SJSA1 (cell line): Measurements from ENCODE around the gene COPS2. TPM values are rescaled to one million over a fixed set of nuclear protein-coding genes. Genes with fewer than 3 reads are reported as not detected.
"Not testable (repeated sequence)": the region's sequence is repeated elsewhere in the genome, so short reads cannot be mapped to it uniquely, and the experiment has no call there.

ENCODE experiments used
- DNase-seq, 2 experiments: peaks; one replicate each; pipeline ENCODE4 v3.0.0-alpha.2; 2015 to 2020; ENCODE audit warnings: low spot score in 2 of 2, low read depth in 1 of 2
- H3K27ac ChIP-seq: fragments of 250-450 bp; sonication (Bioruptor Pico); 2 replicates; pipeline ENCODE4 v1.5.1; 2020; ENCODE audit warnings: mild to moderate bottlenecking, moderate library complexity
- H3K27me3 ChIP-seq: fragments of 250-450 bp; sonication (Bioruptor Pico); replicated peaks from 2 replicates; pipeline ENCODE4 v1.5.1; 2020; ENCODE audit warnings: mild to moderate bottlenecking, moderate library complexity
- H3K36me3 ChIP-seq: fragments of 250-450 bp; sonication (Bioruptor Pico); 2 replicates; pipeline ENCODE4 v1.5.1; 2020; ENCODE audit warnings: mild to moderate bottlenecking
- H3K4me1 ChIP-seq: fragments of 250-450 bp; sonication (Bioruptor Pico); replicated peaks from 2 replicates; pipeline ENCODE4 v1.6.1; 2021; ENCODE audit warnings: mild to moderate bottlenecking
- H3K4me3 ChIP-seq: fragments of 250-450 bp; sonication (Bioruptor Pico); 2 replicates; pipeline ENCODE4 v1.5.1; 2020; ENCODE audit warnings: mild to moderate bottlenecking
- H3K9me3 ChIP-seq: fragments of 250-450 bp; sonication (Bioruptor Pico); replicated peaks from 2 replicates; pipeline ENCODE4 v1.5.1; 2020; ENCODE audit warnings: mild to moderate bottlenecking
- total RNA-seq: library from RNA; depleted of rRNA; stranded (reverse); fragments of >200 nt; shearing (Covaris generic); gene quantifications from 2 replicates; pipeline ENCODE4 v1.2.3, GENCODE V29; 2014

Gene COPS2
- total RNA-seq, 1 experiment from 2014 or later, result 49.8 TPM

GRCh38 chr15:49178497-49178896, 23.1 kb upstream of the COPS2 start:
- Histone ChIP-seq H3K27ac (no peak overlapping the region), H3K4me1 (no peaks in the 10 kb centered on the region), H3K27me3 (no peaks in the 10 kb centered on the region), H3K4me3 (no peak overlapping the region), H3K9me3 (no peaks in the 10 kb centered on the region), H3K36me3 (no peaks in the 10 kb centered on the region)
- no peak for DNase-seq

GRCh38 chr15:49175582-49176397, 20.4 kb upstream of the COPS2 start:
- not testable (repeated sequence) for H3K36me3 ChIP-seq, H3K9me3 ChIP-seq, DNase-seq, H3K4me1 ChIP-seq, H3K27ac ChIP-seq, H3K27me3 ChIP-seq, H3K4me3 ChIP-seq

GRCh38 chr15:49174902-49175301, 19.5 kb upstream of the COPS2 start:
- H3K4me3 ChIP-seq, result no peak overlapping the region
- H3K4me1 ChIP-seq, result no peaks in the 10 kb centered on the region
- no peaks in the 10 kb centered on the region for H3K9me3 ChIP-seq
- no peaks in the 10 kb centered on the region for H3K27me3 ChIP-seq
- DNase-seq, result no peak
- no peaks in the 10 kb centered on the region for H3K36me3 ChIP-seq
- no peak overlapping the region for H3K27ac ChIP-seq

GRCh38 chr15:49171790-49172189, 16.4 kb upstream of the COPS2 start:
- H3K27ac ChIP-seq, result no peak overlapping the region
- no peaks in the 10 kb centered on the region for H3K36me3 ChIP-seq
- DNase-seq, result no peak
- no peaks in the 10 kb centered on the region for H3K27me3 ChIP-seq
- H3K4me1 ChIP-seq, result no peaks in the 10 kb centered on the region
- H3K9me3 ChIP-seq, result no peaks in the 10 kb centered on the region
- no peak overlapping the region for H3K4me3 ChIP-seq

- no peaks in the 10 kb centered on the region for H3K36me3 ChIP-seq
- H3K4me3 ChIP-seq, result peak within 1 kb of the TSS; percentile 48
- H3K27ac ChIP-seq, result no peak within 1 kb of the TSS
- no peaks in the 10 kb centered on the region for H3K27me3 ChIP-seq
- H3K9me3 ChIP-seq, result no peaks in the 10 kb centered on the region
- peak; percentile 63 to 69 for DNase-seq
- H3K4me1 ChIP-seq, result no peaks in the 10 kb centered on the region
These were observed 14.6 kb upstream of the COPS2 start, which contains the start of gene GALK2 for GRCh38 chr15:49169880-49170597. Gene GALK2 (plus strand): TSS chr15:49170247. CDS start chr15:49170323, 76 bp downstream.

GRCh38 chr15:49168016-49168415, 12.6 kb upstream of the COPS2 start:
- no peak for DNase-seq
- Histone ChIP-seq H3K9me3 (no peaks in the 10 kb centered on the region), H3K36me3 (no peaks in the 10 kb centered on the region), H3K4me1 (no peaks in the 10 kb centered on the region), H3K27me3 (no peaks in the 10 kb centered on the region), H3K27ac (no peak overlapping the region), H3K4me3 (no peak overlapping the region)

- Histone ChIP-seq H3K27me3 (no peaks in the 10 kb centered on the region), H3K4me1 (no peaks in the 10 kb centered on the region), H3K36me3 (peaks cover 10% of the 10 kb centered on the region), H3K27ac (no peak overlapping the region), H3K4me3 (no peak overlapping the region), H3K9me3 (no peaks in the 10 kb centered on the region)
- no peak for DNase-seq
These were observed 9.5 kb upstream of the COPS2 start for GRCh38 chr15:49164865-49165264.

- Histone ChIP-seq H3K9me3 (no peaks in the 10 kb centered on the region), H3K4me1 (no peaks in the 10 kb centered on the region), H3K36me3 (peaks cover 10% of the 10 kb centered on the region), H3K27ac (no peak overlapping the region), H3K27me3 (no peaks in the 10 kb centered on the region), H3K4me3 (no peak overlapping the region)
- no peak for DNase-seq
These were observed 8.3 kb upstream of the COPS2 start for GRCh38 chr15:49163678-49164077.

- H3K27ac ChIP-seq, result peak overlapping the region; percentile 30
- no peaks in the 10 kb centered on the region for H3K4me1 ChIP-seq
- peaks cover 8% of the 10 kb centered on the region for H3K36me3 ChIP-seq
- H3K9me3 ChIP-seq, result no peaks in the 10 kb centered on the region
- H3K27me3 ChIP-seq, result no peaks in the 10 kb centered on the region
- peak overlapping the region; percentile 72 for H3K4me3 ChIP-seq
- peak in 1 of 2 experiments; percentile 34 for DNase-seq
These were observed 632 bp upstream of the COPS2 start for GRCh38 chr15:49155834-49156627.

- Histone ChIP-seq H3K27me3 (no peaks in the 10 kb centered on the region), H3K36me3 (peaks cover 8% of the 10 kb centered on the region), H3K27ac (peak overlapping the region; percentile 57), H3K4me1 (no peaks in the 10 kb centered on the region), H3K4me3 (peak overlapping the region; percentile 72), H3K9me3 (no peaks in the 10 kb centered on the region)
- DNase-seq, result no peak
These were observed 645 bp downstream of the COPS2 start for GRCh38 chr15:49154799-49155109.

GRCh38 chr15:49154359-49154758, 1.0 kb downstream of the COPS2 start:
- Histone ChIP-seq H3K4me1 (no peaks in the 10 kb centered on the region), H3K36me3 (peaks cover 8% of the 10 kb centered on the region), H3K27ac (peak overlapping the region; percentile 57; the same call in 1 of the 2 replicates), H3K9me3 (no peaks in the 10 kb centered on the region), H3K27me3 (no peaks in the 10 kb centered on the region), H3K4me3 (peak overlapping the region; percentile 72)
- DNase-seq, result no peak

- no peak overlapping the region for H3K27ac ChIP-seq
- peaks cover 8% of the 10 kb centered on the region for H3K36me3 ChIP-seq
- no peaks in the 10 kb centered on the region for H3K27me3 ChIP-seq
- no peaks in the 10 kb centered on the region for H3K4me1 ChIP-seq
- H3K9me3 ChIP-seq, result no peaks in the 10 kb centered on the region
- H3K4me3 ChIP-seq, result no peak overlapping the region
- no peak for DNase-seq
These were observed 2.7 kb downstream of the COPS2 start for GRCh38 chr15:49152552-49153312.

- Histone ChIP-seq H3K9me3 (no peaks in the 10 kb centered on the region), H3K27ac (no peak overlapping the region), H3K36me3 (peaks cover 8% of the 10 kb centered on the region), H3K4me3 (no peak overlapping the region), H3K4me1 (no peaks in the 10 kb centered on the region), H3K27me3 (no peaks in the 10 kb centered on the region)
- no peak for DNase-seq
These were observed 3.6 kb downstream of the COPS2 start for GRCh38 chr15:49151831-49152230.
